Glutamatergic neuron (in vitro differentiated cells): ENCODE measurements around the gene PRSS22. TPM values are rescaled to one million over a fixed set of nuclear protein-coding genes. Genes with fewer than 3 reads are reported as not detected.

Source experiments
- DNase-seq: peaks from one replicate; pipeline ENCODE4 v3.0.0; 2022
- H3K27ac Mint-ChIP-seq: one replicate; pipeline ENCODE4 v1.8.0; 2020; ENCODE audit warnings: mild to moderate bottlenecking, mixed read lengths, inconsistent platforms; ENCODE audit not compliant: unreplicated experiment
- H3K27me3 Mint-ChIP-seq: one replicate; pipeline ENCODE4 v1.8.0; 2020; ENCODE audit warnings: mild to moderate bottlenecking, moderate library complexity, mixed read lengths, inconsistent platforms; ENCODE audit not compliant: unreplicated experiment
- H3K36me3 Mint-ChIP-seq: one replicate; pipeline ENCODE4 v1.8.0; 2020; ENCODE audit warnings: mild to moderate bottlenecking, mixed read lengths, inconsistent platforms; ENCODE audit not compliant: unreplicated experiment
- H3K4me1 Mint-ChIP-seq: one replicate; pipeline ENCODE4 v1.8.0; 2020; ENCODE audit warnings: mild to moderate bottlenecking, low read depth, mixed read lengths, inconsistent platforms; ENCODE audit not compliant: unreplicated experiment
- H3K4me3 Mint-ChIP-seq: one replicate; pipeline ENCODE4 v1.8.0; 2020; ENCODE audit warnings: mild to moderate bottlenecking, mixed read lengths, inconsistent platforms; ENCODE audit not compliant: unreplicated experiment
- H3K9me3 Mint-ChIP-seq: one replicate; pipeline ENCODE4 v1.8.0; 2020; ENCODE audit warnings: mild to moderate bottlenecking, moderate library complexity, mixed read lengths, inconsistent platforms; ENCODE audit not compliant: unreplicated experiment
- CTCF ChIP-seq: fragments of 200-600 bp; sonication (generic); IDR thresholded peaks from one replicate; pipeline ENCODE4 v1.5.0; 2021; ENCODE audit not compliant: partially characterized antibody, unreplicated experiment
- total RNA-seq: library from RNA; stranded (reverse); fragmentation: NEBNext Ultra II Directional; extraction: Animal tissue kit (Norgen Biotek cat#: 25700); gene quantifications from one replicate; pipeline ENCODE4 v1.2.1, GENCODE V29; 2021; ENCODE audit not compliant: unreplicated experiment

PRSS22 gene
- total RNA-seq, 1 donor from 2014 or later, result not detected

- H3K36me3 Mint-ChIP-seq, result no peaks in the 10 kb centered on the region
- peaks cover 3% of the 10 kb centered on the region for H3K9me3 Mint-ChIP-seq
- no peak for DNase-seq
- H3K27ac Mint-ChIP-seq, result no peak overlapping the region
- peaks cover 6% of the 10 kb centered on the region for H3K4me1 Mint-ChIP-seq
- no peak for TF ChIP-seq CTCF
- H3K27me3 Mint-ChIP-seq, result peaks cover 14% of the 10 kb centered on the region
- no peak overlapping the region for H3K4me3 Mint-ChIP-seq
Observed at GRCh38 chr16:2825906-2826305, 32.1 kb downstream of the PRSS22 start.

DNA sequence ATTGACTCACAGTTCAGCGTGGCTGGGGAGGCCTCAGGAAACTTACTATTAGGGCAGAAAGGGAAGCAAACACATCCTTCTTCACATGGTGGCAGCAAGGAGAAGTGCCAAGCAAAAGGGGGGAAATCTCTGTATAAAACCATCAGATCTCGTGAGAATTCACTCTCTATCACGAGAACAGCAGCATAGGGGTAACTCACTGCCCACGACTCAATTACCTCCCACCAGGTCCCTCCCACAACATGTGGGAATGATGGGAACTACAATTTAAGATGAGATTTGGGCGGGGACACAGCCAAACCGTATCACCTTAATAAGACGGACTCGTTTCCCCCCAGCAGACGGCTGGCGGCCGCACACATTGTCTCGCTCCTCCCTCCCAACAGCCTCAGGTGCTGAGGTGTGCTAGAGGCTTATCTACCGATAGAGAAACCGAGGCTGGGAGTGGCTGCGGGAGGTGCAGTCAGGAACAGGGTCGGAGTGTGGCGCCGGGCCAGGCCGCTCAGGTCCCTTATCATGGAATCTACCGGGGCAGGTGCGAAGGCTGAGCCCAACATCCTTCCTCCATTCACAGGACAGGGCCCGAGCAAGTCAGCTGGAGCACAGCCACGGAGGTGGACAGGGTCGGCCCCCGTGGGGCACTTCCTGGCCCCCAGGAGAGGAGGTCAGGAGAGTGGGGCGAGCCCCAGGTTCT lies 32.8 kb downstream of the PRSS22 start:
- no peaks in the 10 kb centered on the region for H3K36me3 Mint-ChIP-seq
- peaks cover 3% of the 10 kb centered on the region for H3K9me3 Mint-ChIP-seq
- DNase-seq, result no peak
- H3K4me3 Mint-ChIP-seq, result peak overlapping the region; percentile 8
- H3K27me3 Mint-ChIP-seq, result peaks cover 14% of the 10 kb centered on the region
- TF ChIP-seq CTCF, result no peak
- H3K4me1 Mint-ChIP-seq, result peaks cover 6% of the 10 kb centered on the region
- no peak overlapping the region for H3K27ac Mint-ChIP-seq

- peaks cover 14% of the 10 kb centered on the region for H3K27me3 Mint-ChIP-seq
- no peak for DNase-seq
- peak overlapping the region; percentile 8 for H3K4me3 Mint-ChIP-seq
- H3K36me3 Mint-ChIP-seq, result no peaks in the 10 kb centered on the region
- H3K27ac Mint-ChIP-seq, result no peak overlapping the region
- H3K4me1 Mint-ChIP-seq, result peaks cover 6% of the 10 kb centered on the region
- peaks cover 3% of the 10 kb centered on the region for H3K9me3 Mint-ChIP-seq
- no peak for TF ChIP-seq CTCF
Observed at GRCh38 chr16:2824626-2825025, 33.3 kb downstream of the PRSS22 start.

DNA sequence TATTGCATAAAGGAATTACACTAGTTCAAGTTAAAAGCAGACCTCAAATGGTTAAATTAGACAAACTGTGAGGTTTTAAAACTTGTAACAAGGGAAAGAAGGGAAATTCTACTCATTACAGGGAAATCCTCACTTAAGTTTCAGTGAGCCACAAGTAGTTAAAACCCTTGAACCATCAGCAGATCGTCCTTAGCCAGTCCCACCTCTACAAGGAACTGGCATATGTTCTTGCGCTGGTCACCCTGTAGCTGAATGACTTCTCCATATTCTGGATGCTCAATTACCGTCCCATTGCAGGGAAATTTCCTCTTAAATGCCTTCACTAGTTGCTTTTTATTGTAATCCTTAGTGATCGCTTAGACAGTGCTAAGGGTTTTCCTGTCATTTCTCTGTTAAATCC lies 35.5 kb downstream of the PRSS22 start:
- TF ChIP-seq CTCF, result no peak
- H3K36me3 Mint-ChIP-seq, result no peaks in the 10 kb centered on the region
- no peak for DNase-seq
- peaks cover 3% of the 10 kb centered on the region for H3K9me3 Mint-ChIP-seq
- H3K4me1 Mint-ChIP-seq, result peaks cover 7% of the 10 kb centered on the region
- no peak overlapping the region for H3K27ac Mint-ChIP-seq
- peaks cover 12% of the 10 kb centered on the region for H3K27me3 Mint-ChIP-seq
- no peak overlapping the region for H3K4me3 Mint-ChIP-seq

DNA sequence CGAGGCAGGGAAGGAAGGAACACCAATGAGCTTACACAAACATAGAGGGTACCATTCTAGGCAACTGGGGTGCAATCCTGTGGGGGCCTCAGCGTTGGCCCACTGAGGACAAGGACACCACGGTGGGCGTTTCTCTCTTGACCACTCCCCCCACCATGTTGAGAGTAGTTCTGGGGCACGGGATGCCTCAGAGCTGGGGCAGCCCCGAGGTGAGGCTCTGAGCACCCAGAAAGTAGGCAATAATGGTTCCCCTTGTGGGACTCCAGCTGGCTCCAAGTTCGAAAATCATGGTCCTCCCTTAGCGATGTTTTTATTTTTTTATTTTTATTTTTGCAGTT lies 35.8 kb downstream of the PRSS22 start:
- no peak for TF ChIP-seq CTCF
- DNase-seq, result no peak
- H3K36me3 Mint-ChIP-seq, result no peaks in the 10 kb centered on the region
- H3K9me3 Mint-ChIP-seq, result peaks cover 3% of the 10 kb centered on the region
- H3K27me3 Mint-ChIP-seq, result peaks cover 12% of the 10 kb centered on the region
- no peak overlapping the region for H3K27ac Mint-ChIP-seq
- H3K4me3 Mint-ChIP-seq, result no peak overlapping the region
- peaks cover 7% of the 10 kb centered on the region for H3K4me1 Mint-ChIP-seq
